HG03108 (cell line): Measurements from ENCODE around the gene NACAD.
"Not testable (repeated sequence)": the region's sequence is repeated elsewhere in the genome, so short reads cannot be mapped to it uniquely, and the experiment has no call there.

ENCODE experiments used
- ATAC-seq: cut with Tn5 transposase; IDR thresholded peaks from one replicate; pipeline ENCODE4 v1.9.1; 2021; ENCODE audit warnings: moderate library complexity; ENCODE audit not compliant: unreplicated experiment

The NACAD gene

DNA sequence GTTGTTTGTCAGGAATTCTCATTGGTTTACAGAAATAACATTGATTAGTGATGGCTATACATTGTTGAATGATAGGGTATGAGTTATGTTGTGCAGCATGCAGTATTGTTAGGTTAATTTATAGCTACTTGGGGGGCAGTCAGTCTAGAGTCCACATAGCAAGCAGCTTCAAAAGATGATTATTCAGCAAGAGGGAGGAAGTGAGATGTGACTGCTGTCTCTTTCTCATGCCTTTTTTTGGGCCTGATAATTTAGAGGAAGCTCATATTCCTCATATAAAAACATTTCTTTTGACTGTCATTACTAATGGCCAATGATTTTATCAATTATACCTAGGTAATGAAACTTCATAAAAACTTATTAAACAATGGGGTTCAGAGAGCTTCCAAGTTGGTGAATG is 26.2 kb upstream of the NACAD start:
- ATAC-seq: no peak

DNA sequence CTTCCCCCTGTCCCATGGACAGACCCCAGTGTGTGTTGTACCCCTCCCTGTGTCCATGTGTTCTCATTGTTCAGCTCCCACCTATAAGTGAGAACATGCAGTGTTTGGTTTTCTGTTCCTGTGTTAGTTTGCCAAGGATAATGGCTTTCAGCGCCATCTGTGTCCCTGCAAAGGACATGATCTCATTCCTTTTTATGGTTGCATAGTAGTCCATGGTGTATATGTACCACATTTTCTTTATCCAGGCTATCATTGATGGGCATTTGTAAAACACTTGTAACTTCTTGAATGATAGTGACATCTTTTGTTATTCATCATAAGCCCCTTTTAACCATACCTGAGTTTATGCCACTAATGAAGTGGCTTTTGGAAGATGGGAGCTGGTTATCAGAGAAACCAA is 25.5 kb upstream of the NACAD start:
- not testable (repeated sequence) for ATAC-seq

DNA sequence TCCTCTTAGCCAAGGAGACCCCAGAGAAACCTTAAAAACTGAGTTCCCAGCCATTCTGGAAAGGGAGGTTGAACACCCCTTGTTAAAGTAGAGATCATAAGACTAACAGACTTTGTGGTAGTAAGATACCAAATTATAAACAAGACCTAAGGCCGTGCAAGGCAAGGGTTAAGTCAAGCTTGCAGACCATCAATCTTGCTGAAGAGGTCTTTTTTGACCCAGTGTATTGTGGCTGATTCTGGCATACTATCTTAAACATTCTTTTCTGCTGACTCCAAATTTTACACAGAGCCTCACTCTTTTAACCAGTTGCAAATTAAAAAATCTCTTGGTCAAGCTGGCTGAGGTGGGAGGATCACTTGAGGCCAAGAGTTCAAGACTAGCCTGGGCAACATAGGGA is 23.9 kb upstream of the NACAD start:
- ATAC-seq: no peak

DNA sequence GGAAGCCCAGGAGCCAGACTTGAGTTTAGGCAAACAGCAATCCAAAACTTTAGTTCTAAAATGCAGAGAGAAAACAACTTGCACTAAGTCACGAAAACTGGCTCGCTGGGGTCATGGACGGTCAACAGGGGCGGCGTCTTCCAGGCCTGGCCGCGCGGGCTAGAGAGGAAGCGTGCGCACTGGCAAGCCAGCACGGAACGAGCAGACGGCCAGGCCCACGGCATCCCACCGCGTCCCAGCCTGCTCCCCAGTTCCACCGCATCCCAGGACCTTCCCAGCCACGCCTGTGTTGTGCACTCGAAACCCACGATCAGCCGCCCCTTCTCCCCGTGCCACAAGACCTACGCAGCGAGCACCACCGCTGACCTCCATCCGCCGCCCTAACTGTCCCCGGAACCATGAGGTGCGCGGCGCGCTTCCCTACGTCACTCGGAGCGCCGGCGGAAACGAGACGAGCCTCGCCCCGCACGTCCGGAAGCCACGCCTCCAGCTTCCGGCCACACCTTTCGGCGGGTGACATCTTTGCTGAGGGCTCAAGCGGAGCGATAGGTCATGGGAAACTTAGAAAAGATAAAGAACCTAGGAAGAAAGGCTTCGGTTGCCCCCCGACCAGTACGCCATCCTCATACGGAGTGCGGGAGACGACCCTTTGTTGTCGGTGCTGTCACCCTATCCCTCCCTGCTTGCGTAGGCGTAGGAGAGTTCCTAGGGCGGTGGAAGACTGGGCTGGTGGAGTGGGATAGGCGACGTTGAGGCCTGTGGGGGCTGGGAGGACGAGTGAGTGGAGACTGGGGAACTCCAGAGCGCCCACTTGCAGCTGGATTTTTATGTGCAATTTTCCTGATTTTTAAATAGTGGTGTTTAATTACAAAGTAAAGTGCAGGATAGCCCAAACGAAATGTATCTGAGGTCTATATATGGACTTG is 22.8 kb upstream of the NACAD start, which contains the start of gene TBRG4:
TSS of gene TBRG4 (minus strand) at position 400 of the 926 bp plus-strand sequence. CDS start 2,460 bp downstream, outside the sequence.
- ATAC-seq: peak; percentile 94

DNA sequence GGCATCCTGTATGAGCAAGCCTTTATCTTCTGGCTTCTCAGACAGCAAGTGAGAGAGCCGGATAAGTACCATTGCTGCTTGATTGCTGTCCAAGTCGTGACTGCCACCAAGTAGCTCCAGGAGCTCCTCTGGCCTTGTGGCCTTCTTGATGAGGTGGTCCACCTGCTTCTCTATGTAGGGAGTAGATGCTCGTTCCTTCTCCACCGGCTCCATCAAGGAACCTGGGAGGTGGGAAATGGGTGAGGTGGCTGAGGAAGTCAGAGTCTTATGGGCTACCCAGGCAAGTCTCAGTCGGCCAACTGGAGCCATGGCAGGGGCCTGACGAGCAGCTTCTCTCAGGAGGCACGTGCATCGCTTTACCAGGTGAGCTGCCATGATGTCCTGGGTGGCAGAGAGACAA is 20.1 kb upstream of the NACAD start:
- ATAC-seq: no peak

DNA sequence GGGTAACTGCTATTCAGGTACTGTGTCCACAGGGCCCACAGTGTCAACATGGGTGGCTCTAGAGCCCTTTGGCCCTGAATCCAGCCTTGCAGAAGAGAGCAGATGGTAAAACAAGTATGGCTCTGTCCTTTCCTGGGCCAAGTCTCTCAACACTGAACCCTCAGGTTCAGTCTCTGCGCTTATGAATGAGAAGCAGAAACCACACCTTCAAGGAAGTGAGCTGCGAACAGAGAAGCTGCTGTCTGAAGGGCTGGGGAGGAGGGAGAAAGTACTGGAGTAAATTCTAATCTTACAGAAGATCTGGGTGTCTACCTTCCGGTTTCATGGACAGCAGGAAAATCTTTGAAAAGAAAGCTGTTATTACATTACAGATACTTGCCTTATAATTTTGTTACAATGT is 18.6 kb upstream of the NACAD start:
- no peak for ATAC-seq

DNA sequence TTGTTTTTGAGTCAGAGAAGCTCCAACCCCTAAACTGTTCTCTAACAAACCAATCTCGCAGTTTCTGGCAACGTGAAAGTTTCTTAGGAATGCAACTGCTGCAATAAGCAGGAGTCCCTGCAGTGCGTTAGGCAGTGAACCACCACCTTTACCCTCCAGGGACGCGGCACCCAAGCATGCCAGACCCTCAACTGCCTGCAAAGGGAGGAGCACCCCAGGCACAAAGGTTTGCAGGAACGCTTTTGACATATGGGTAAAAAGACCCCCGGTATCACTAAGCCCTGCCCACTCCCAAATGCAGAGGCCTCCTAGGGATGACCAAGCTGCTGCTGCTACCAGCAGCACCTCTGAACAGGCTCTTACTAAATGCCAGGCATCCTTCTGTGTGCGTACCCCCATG is 18.1 kb upstream of the NACAD start:
- no peak for ATAC-seq

DNA sequence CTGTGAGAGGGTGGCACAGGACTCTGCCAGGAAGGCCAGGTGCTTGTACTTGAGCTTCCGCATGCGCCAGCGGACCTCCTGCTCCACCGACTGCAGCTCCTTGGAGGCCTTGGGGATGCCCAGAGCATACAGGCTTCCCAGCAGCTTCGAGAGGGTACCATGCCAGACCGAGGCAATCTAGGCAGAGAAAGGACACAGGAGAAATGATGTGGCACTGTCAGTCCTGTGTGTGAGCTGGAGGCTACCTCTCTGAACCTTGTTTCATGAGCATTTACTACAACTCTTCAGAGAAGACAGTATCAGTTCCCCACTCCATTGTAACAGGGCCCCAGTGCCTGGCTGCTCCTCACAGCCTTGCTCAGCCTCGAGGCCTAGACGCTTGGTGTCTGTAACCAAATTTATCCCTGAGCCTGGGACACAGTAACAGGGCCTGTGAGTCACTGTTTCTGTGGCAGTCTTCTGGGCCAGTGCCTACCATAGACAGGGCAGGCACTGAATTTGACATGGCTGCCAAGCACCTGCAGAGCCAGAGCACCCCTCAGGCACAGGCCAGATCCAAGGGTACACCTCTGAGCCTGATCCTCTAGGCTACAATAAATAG is 16.9 kb upstream of the NACAD start:
- no peak for ATAC-seq

DNA sequence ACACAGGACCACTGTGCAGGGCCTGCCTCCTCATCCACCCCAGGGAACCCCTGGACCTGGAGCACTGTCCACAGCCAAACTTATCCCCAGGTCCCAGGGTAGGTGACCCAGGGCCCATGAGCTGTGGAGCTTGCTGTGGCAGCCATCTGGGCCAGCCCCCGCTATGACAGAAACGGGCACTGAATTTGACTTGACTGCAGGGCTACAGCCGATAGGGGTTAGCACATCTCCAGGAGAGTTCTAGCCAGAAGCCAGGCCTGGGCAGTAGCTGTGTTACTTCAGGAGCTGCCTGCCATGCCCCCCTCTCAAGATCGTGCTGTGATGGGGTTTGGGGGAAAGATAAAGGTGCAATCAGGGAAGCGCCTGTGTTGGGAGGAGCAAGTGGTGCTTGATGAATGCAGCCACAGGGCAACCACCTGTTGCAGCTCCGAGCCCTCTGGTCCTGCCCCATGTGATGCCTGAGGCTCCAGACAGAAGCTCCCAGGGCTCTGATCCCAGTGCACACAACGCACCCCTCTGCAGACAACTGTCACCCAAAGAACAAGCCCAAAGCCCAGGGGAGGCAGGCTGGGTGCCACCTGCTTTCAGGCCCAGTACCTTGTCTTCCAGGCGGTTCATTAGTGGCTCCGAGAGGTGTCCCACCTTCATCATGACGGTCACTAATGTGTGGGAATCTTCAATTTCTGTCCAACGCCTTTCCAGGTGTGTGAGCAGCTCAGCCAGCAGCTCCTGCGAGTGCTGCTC is 16.2 kb upstream of the NACAD start:
- ATAC-seq: no peak

DNA sequence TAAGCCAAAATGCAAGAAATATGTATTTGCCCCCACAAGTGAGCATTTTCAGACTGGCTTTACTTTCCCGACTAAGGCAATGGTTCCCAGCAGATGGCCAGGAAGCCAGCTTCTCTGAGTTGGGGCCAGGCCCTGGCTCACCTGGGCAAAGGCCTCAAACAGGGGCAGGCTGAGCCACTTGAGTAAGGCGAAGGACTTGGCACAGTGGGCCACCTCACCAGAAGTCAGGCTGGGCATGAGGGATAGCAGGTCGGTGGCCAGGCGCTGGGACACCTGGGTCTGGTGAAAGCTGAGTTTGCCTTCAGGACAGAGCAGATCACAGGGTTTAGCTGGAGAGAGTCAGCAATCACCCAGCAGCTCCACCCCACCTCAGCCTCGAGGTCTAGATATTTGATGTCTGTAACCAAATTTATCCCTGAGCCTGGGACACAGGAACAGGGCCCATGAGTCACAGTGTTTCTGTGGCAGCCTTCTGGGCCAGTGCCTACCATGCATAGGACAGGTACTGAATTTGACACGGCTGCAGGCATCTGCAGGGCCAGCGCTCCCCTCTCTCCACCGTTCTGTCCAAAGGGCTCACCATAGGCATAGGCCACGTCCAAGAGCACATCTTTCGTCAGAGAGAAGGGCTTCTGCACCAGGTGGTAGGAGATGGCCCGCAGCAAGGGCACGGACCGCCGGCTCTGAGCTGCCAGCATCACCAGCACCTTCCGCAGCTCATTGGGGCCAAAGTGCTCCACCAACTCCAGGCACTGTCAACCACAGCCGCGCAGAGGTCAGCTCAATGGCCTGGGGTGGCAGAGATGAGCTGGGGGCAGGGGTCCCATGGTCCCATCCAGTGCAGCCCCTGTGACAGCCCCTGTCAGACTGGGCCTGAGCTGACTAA is 15.4 kb upstream of the NACAD start:
- ATAC-seq: no peak

DNA sequence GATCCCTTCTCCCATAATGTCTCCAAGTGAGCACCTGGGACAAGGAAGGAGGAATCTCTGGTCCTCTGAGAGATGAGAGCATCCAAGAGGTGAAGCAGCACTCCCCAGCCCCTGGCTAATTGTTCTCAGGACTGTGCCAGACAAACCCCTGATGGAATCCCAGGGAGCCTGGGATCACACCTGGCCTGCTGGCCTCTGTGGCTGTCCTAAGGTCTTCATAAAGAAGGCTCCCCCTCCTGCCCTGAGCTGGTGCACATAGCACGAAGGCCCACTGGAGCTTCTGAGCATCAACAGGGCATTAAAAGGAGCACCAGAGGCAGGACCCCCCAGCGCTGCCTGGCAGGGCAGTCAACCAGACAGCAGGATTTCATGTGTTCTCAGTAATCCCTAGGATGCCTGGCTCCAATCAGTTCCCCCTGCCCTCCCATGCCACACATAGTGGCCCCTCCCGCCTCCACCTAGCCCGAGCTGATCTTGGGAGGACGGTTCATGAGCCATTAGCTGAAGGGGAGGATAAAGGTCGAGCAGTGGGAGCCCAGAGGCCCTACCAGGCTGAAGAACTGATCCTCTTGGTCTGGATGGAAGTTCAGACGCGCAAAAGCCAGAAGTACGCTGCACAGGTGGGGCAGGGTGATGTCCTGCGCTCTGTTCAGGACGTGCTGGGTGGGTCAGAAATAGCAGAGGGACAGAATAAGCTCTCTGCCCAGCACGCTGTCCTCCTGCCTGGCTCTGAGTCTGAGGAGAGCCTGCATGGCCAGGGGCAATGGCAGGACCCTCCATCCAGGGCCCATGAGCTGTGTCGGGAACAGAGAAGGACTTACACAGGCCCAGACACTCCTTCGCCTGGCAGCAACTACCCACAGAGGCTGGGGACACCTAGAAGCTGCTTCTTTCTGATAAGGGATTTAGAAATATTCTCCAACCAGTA is 14.3 kb upstream of the NACAD start:
- no peak for ATAC-seq

DNA sequence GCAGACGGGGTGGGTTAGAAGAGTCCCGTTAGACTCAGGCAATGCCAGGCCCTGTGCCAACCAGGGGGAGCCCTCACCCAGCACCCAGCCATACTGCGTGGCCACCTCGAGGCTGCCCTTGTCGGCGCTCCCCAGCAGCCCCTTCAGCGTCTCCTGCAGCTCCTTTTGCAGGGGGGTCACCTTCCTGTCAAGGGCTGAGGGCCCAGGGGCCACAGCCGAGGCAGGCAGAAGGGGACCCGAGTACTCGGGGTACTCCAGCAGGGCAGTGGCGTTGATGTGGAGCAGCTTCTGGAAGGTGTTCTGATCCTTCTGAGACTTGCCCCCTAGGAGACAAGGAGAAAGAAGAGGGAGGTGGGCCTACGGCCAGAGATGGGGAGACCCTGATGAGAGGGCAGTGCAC is 13.0 kb upstream of the NACAD start:
- ATAC-seq: no peak

DNA sequence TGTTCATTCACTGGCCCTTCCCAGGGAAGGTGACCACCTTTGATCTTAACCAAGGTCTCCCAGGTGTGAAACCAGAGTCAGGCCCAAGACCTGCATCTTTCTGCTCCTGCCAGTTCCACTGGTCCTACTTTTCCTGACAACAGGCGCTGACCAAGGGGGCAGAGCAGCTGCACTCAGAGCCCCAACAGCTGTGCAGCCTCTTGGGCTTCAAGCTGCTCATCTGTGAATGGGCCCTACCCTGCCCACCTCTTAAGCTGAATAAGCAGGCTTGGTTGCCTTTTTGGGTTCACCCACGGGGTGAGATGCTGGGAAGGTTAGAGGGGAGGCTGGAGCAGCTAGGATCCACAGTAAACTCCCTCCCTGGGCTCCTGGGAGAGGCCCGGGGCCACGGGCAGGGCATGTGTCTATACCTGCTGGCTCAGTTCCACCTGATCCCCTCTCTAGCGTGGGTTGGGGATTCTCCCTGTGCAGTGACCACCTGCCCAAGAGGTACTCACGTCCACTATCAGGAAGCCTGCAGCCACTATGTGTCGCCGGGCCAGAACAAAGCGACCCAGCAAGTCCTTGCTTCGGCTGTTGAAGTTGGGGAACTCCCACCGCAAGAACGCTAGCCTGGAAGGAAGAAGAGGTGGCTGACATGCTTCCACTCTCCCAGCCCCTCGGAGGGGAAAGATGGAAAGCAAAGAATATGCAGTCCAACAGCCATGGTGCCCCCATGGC is 12.2 kb upstream of the NACAD start:
- ATAC-seq: no peak

DNA sequence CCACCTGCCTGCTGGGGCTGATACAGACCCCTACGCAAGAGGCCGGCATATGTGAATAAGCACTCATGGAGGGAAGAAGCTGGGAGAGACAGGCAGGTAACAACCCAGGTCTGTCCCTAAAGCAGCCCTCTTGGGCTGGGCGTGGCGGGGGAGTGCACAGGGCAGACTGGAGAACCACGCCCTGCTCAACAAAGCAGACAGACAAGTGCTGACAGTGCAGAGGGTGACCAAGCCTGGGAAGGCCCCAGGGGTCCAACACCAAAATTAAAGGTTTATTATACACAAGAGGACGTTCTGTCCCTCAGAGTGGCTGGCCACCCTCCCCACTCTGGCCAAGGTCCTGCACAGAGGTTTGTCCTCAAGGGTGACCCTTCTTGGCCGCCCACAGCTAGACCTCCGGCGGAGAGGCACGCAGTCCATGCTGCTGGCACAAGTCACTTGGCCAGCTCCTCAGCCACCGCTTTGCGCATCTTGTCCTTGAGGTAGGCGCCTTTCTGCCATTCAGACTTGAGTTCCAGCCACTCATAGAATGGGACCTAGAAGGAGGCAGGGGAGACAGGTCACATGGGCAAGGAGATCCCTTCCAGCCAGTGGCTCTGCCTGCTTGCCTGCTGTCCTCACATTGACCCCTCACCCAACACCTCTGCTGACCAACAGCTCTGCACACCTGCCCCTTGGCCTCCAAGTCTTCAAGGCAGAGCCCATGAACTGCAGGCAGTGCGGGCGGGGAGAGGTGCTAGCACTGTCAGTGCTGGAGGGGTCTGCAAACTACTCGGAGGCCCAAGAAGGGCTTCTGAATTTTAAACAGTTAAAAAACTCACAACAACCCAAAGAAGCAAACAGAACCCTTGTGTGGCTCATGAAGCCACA is 11.4 kb upstream of the NACAD start:
- ATAC-seq: no peak

DNA sequence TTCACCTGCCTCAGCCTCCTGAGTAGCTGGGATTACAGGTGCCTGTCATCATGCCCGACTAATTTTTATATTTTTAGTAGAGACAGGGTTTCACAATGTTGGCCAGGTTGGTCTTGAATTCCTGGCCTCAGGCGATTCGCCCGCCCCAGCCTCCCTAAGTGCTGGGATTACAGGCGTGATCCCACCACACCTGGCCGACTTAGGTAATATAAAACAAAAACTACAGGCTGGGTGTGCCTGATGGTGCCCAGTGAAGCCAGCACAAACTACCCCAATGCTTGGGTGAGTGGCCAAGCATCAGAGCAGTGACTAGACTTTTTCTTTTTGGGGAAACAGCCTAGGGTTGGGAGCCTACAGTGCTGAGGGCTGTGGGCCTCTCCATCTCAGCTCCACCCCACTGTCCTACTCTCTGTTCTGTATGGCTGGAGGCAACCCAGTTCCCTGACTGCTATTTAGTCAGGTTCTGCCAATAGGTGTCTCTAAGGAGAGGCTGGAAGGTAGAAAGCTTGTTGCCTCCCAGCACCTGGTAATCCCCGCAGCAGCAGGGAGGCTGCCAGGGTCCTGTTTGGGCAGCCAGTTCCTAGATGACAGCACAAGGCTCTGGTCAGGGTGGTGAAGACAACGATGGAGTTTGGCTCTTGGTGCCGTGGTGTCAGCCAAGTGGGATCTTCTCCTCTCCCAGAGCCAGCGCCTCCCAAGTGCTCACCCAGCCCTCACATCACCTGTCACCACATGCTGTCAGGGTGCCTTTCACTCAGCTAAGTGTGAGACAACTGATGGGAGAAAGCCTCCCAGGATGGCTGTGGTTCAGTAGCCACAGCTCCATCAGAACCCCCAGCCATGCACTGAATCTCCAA is 10.4 kb upstream of the NACAD start:
- ATAC-seq: no peak

DNA sequence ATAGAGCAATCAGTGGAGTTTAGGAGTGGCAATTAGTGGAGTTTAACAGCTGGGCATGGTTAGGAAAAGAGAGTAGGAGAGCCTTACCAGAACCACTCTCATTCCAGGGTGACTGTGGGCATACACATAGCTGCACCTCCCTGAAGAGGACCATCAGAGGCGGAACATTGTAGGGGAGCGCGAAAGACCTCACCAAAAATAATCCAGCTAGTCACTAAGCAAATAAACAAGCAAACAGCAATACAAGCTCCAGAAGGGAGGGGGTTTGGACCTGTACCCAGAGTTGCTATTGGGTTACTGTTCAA is 4.1 kb upstream of the NACAD start:
- no peak for ATAC-seq
